Activated T-cell treated with anti-CD3 and anti-CD28 coated beads for 48 hours (primary cell): ENCODE measurements around the gene DGAT2.

Source experiments
- DNase-seq: peaks from one replicate; pipeline ENCODE4 v3.0.0-alpha.2; 2020; ENCODE audit warnings: low read depth

The DGAT2 gene

DNA sequence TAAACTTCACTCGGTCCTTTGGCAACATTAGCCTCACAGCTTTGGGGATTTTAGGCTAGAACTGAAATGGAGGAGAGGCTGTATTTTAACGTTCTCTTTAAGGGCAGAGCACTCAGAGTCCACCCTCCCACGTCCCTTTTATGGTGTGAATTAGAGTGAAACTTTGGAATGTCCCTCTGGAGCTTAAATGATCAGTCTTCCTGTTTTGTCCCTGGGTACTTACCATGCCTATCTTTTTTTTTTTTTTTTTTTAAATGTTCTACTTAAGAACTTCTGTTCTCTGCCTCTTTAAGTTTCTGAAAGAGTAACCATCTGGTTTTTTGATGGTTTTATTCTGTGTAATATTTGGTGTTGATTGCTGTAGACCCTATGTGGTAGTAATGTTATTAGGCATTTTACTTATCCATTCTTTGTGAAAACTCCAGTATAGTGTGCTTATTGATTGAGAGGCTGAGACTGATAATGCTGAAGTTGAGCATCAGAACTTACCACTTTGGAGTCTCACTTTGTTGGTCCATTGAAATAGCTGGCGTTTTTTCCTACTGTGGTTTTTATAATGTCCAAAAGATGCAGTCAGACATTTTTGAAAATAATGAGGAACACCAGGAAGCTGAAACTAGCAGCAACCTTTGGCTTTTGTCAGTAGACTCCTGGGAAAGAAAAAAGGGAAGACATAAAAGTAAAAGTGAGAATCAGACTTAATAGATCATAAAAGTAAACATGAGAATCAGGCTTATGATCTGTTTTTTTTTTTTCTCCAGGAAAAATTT, 58.1 kb downstream of the DGAT2 start:
- no peak for DNase-seq

GRCh38 chr11:75827562-75827961, 59.0 kb downstream of the DGAT2 start:
- DNase-seq = no peak

DNA sequence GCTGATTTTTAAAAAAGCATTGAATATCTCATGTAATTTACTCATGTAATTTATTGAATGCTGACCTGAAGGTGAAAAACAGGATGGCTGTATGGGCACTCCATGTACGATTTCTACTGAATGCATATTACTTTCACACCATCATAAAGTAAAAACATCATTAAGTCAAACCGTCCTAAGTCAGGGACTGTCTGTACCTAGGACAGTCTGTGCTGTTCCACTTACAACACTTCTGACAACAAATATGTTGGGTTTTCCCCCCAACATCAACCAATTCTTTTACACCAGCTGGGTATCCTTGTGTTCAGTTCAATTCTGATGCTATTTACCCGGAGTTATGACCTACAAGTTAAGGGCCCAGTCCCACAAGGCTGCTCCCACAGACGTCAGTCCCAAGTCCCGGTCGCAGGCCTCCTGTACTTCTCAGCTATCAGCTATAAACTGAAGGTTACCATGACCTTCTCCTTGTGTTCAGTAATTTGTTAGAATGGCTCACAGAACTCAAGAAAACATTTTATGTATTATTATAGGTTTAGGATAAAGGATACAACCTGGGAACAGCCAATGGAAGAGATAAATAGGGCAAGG, 63.4 kb downstream of the DGAT2 start:
- no peak for DNase-seq

DNA sequence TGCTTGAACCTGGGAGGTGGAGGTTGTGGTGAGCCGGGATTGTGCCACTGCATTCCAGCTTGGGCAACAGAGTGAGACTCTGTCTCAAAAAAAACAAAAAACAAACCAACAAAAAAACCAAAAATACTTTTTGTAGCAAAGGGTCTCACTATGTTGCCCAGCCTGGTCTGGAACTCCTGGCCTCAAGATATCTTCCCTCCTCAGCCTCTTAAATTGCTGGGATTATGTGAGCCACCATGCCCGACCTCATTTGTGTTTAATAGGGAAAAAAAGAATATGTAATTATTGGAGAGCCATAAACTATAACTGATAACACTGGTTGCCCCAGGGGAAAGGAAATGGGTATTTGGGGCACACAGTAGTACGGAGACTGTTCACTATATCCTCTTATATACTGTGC, 66.2 kb downstream of the DGAT2 start:
- no peak for DNase-seq

GRCh38 chr11:75836417-75836816, 67.8 kb downstream of the DGAT2 start:
- no peak for DNase-seq

DNA sequence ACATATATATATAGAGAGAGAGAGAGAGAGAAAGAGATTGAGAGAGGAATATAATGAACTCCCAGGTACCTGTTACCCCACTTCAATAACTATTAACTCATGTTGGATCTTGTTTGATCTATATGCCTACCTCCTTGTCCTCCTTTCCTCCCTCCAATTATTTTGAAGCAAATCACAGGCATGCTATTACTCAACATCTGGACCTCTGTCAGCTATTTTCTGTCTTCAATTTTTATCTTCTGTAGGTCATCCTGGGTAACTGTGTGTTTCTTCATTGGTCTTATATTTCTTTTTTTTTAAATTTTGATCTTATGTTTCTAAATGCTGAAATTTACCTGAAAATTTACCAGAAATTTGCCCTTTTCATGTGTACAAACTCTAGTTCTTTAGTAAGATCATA, 71.3 kb downstream of the DGAT2 start:
- no peak for DNase-seq

GRCh38 chr11:75840522-75840921, 71.9 kb downstream of the DGAT2 start:
- no peak for DNase-seq

DNA sequence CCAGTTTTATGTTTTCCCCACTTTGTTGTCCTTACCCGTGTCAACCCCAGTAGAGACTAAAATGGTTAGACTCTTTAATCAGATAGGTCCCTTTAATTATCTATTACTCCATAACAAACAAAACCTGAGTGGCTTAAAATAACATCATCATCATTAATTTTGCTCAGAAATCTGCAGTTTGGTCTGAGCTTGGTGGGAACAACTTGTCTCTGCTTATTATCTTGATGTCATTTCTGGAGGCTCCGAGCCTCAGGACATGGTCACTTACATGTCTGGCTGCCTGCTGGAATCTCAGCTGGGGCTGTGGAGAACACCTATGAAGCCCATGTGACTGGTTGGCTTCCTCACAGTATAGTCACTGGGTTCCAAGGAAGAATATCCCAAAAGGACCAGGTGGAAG, 73.2 kb downstream of the DGAT2 start:
- DNase-seq = no peak

GRCh38 chr11:75845324-75845723, 76.7 kb downstream of the DGAT2 start:
- DNase-seq = no peak

GRCh38 chr11:75849894-75850293, 81.3 kb downstream of the DGAT2 start:
- no peak for DNase-seq

GRCh38 chr11:75850787-75851186, 82.2 kb downstream of the DGAT2 start:
- no peak for DNase-seq
